Activated effector memory CD4-positive, alpha-beta T cell treated with Interleukin-2 at 50 U/mL for 16 hours (primary cell): ENCODE data around the gene NUDT14.

Experiments
- DNase-seq: peaks from one replicate; pipeline ENCODE4 v3.0.0-alpha.2; 2020

Gene NUDT14

DNA sequence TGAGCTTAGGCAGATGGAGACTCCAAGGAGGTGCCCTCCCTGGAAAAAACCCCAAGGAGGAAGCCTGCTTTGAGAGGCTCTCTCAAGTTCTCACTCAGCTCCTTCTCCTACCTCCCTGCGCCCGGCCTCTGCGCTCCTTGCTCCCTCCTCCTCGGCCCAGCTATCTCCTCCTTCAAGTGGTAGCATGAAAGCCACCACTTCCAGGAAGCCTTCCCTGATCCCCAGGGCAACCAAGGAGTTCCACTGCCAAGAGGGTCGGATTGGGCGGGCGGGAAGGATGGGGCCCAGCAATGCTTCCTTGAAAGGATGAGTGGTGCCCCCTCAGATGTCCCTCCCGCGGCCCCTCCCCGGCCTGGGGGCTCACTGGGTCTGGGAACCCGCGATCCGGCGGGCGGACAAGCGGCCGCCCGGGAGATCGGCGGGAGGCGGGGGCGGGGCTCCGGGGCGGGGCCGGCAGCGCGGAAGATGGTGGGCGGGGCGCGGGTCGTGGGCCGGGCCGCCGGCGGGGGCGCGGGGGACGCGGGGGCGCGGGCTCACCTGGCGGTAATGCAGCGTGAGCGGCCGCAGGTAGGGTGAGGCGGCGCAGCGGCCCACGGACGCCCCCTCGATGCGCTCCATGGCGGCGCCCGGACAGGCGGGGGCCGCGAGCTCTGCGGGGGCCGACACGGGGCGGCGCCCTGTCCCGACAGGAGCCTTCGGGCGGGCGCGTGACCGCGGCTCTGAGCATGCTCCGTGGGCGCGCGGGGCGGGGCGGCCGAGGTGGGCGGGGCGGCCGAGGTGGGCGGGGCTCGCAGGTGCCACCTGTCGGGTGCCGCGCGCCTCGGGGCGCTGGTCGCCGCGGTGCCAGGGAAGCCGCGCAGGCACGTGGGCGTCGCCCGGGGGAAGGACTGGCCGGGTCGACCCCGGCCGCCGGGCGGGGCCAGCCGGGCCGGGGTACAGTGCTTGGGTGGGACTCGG is at the start of gene NUDT14:
NUDT14 (minus strand) TSS at position 721 of the 957 bp plus-strand sequence; CDS start at position 618, 103 bp downstream.
- DNase-seq = peak; percentile 89

- no peak for DNase-seq
Observed at GRCh38 chr14:105229099-105229655, 48.1 kb upstream of the NUDT14 start.

GRCh38 chr14:105228562-105228961 is 47.5 kb upstream of the NUDT14 start:
- DNase-seq = no peak

DNA sequence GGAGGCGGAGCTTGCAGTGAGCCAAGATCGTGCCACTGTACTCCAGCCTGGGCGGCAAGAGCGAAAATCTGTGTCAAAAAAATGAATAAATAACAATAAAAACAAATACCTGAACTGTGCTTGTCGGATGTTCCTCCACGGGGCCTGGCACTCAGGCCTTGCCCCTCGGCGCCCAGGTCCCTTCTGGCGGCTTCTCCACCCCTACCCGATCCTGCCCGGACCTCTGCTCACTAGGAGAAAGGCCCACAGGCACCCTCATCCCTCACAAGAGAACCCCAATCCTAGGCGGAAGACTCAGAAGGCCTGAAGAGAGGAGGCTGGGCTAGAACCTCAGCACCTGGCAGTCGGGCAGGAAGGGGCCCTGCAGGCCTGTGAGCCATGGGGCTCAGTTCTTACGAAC is 46.2 kb upstream of the NUDT14 start:
- no peak for DNase-seq

DNA sequence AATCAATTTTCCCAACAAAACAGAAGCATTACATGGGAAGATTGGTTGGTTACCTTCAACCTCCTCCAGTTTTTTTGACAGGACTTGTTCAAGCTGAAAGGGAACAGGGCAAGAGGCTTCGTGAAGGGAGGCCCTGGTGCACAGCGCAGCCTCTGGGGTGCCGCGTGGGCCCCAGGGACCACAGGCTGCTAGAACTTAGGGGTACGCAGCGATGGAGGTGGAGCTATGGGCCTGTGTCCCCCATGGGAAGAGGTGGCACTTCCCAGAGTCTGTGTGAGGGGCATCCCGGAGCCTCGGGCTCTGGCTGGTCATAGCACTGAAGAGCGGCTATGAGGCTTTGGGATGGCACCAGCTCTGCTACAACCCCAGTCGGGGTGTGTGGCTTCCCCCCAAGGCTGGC is 45.1 kb upstream of the NUDT14 start:
- DNase-seq = no peak

- no peak for DNase-seq
Observed at GRCh38 chr14:105224845-105225570, 43.9 kb upstream of the NUDT14 start.

- no peak for DNase-seq
Observed at GRCh38 chr14:105223770-105224544, 42.8 kb upstream of the NUDT14 start.

DNA sequence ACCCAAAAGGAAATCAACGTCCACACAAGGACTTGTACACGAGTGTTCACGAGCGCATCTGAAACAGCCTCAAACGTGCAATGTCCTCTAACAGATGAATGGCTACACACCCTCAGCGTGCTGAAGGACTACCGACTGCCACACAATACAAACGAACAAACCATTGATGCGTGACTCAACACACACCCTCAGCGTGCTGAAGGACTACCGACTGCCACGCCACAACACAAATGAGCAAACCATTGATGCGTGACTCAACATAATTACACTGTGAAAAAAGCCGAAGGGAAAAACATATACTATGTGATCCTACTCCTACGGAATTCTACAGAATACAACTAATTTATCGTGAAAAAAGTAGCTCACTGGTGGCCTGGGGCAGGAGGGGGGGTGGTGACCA is 42.1 kb upstream of the NUDT14 start:
- no peak for DNase-seq

DNA sequence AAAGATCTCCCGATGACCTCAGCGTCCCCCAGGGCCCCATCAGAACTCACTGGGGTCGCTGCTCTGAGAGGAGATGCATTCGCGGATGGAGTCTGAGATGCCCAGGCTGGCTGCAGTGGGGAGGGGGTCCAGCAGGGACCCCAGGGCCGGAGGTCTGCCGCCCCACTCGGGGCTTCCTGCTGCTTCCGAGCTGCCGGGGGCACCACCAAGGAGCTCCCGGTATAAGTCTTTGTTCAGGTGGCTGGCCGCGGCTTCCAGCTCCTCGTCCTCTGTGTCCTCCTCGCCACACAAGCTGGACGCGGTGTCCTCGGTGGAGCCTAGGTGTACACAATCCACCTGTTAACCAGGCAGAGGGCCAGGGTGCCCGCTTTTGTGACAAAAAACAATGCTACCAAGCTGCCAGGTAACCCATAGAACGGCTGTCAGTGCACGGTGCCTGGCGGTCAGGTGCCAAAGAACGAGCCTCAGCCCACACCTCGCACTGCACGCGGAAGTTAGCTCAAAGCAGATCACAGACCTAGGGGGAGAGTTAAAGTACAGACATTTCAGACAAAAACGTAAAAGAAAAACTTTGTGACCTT is 40.6 kb upstream of the NUDT14 start:
- no peak for DNase-seq

DNA sequence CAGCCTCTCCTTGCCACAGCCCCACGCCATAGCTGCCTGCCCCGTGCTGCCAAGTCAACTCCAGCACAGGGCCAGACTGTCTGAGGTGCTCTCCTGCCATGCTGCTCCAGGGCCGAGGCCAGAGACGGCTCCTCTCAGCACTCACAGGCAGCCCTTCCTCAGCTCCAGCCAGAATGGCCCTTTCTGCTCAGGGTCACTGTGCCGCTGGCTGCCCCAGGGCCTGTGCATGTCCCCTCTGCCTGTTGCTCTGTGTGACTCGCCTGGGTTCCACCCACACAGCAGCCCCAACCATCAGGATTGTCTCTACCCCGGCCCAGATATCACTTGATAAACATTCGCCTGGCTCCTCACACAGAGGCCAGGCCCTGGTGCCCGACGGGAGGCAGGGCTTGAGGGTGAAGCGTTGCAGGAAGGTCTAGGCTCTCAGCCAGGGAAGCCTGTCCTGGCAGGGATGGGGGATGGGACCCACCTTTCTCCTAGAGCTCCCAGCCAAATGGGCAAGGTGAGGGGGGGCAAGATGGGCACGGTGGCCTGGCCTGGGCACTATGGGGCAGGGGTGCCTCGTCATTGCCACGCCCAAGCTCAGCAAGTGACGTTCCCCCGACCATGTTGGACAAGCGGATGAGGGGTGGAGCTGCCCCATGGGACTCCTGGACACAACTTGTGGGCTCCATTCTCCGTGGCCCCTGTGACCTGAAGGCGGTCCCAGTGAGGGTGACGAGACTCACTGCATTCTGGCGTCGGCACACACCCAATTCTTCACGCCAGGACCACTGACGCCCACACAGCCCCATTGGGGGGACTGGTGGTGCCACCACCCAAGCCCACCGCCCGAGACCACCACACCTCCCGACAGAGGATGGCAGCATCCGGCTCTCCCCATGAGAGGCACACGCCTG is 39.8 kb upstream of the NUDT14 start:
- no peak for DNase-seq

DNA sequence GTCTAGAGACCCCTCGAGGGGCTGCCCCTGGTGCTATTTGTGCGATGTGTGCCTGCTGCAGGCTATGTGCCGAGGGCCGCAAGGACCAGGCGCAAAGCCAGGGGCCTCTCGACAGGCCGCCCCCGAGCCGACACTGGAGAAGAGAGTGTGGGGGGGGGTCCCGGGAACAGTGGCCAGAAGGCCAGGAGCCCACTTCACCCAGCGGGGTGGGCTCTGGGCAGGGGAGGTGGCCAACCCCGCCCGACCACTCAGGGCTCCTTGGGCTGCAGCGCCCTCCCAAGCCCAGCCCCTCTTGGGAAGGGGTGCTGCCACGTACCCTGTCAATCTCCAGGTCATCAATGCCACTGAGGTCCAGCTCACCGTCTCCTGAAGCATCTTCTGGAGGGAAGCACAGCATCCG is 38.6 kb upstream of the NUDT14 start:
- DNase-seq = no peak

DNA sequence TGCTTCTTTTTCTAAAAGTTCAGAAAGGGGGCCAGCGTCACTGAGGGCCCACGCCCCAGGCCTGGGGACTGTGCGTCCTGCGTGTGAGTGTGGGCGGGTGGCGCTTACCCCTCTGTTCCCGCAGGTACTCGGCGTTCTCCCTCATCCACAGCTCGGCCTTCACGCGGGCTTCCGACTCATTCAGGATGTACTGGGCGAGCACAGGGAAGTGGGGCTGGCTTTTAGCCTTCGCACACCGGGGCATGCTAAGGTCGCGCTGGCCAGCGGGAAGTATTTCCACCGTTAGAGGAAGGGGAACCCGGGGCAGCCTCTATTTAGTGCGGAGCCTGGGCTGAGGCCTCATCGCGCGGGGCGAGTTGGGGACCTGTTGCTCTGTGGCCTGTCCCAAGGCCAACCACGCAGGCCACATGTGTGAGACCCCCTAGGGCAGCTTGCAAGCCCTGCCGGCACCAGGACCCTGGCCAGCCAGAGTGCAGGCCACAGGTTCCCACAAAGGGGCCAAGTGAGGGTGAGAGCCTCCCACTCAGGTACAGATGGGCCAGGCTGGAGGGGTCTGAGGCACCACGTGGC is 38.0 kb upstream of the NUDT14 start:
- DNase-seq = no peak

DNA sequence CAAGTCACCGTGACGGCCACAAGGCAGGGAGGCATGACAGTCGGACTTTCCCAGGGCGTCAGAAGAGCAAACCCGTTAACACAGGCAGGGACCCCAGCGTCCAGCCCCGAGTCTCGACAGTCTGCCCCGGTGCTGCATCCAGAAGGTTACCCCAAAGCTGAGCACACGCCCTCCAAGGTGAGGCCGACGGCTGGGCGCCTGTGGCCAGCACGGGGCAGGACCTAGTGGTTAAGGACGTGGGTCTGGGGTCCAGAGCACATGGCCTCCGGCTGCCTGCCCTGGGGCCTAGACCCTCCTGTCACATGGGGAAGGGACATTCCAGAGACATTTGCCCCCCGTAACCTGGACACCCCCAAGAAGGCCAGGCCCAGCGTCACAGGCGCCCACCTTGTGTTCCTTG is 37.5 kb upstream of the NUDT14 start:
- no peak for DNase-seq

DNA sequence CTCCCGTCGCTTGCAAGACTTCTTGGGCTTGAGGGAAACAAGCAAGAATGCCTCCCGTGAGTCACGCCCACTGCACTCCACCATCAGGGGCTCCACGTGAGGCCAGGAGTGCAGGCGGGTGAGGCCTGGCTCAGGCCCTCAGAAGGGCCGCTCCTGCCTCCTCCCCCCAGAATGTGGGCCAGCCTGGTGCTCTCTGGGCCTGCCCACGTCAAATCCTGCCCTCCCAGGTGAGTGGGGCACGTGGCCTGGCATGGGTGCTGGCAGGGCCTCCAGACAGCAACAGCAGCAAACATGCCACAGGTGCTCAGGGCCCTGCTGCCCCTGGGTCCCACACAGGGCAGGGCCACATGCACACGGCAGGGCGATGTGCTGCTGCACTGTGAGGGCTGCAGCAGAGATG is 36.7 kb upstream of the NUDT14 start:
- DNase-seq = no peak

- no peak for DNase-seq
Observed at GRCh38 chr14:105216490-105217247, 35.6 kb upstream of the NUDT14 start.

DNA sequence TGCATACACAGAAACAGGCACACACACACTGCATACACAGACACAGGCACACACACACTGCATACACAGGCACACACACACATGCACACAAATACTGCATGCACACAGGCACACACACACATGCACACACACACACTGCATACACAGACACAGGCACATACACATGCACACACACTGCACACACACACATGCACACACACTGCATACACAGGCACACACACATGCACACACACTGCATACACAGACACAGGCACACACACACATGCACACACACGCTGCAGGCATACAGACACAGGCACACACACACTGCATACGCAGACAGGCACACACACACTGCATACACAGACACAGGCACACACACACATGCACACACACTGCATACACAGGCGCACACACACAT is 34.5 kb upstream of the NUDT14 start:
- DNase-seq = no peak

- no peak for DNase-seq
Observed at GRCh38 chr14:105214324-105214915, 33.3 kb upstream of the NUDT14 start.

DNA sequence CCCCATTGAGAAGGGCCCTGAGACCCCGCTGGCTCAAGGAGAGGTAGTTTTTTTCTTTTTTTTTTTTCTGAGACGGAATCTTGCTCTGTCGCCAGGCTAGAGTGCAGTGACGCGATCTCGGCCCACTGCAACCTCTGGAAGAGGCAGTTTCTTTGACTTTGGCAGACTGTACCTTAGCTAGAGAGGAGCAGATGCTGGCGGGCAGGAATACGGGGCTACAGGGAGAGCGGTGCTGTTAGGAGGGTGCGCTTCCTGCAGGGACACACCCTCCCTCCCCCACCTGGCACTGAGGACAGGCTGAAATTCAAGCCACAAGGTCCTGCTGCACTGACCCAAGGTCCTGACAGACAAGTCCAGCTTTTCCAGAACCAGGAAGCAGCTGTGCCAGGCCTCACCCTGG is 32.2 kb upstream of the NUDT14 start:
- no peak for DNase-seq

GRCh38 chr14:105212541-105213300 is 31.6 kb upstream of the NUDT14 start:
- no peak for DNase-seq
